DOHH2 (cell line): ENCODE results near the gene CHPF2.

ENCODE experiments used
- H3F3A ChIP-seq: fragments of 200-600 bp; sonication (generic), shearing (Covaris generic); 2 replicates; pipeline ENCODE4 v1.6.0; 2016; ENCODE audit warnings: antibody characterized with exemption, mild to moderate bottlenecking; ENCODE audit not compliant: control insufficient read depth, insufficient read depth
- H3K27ac ChIP-seq: fragments of 200-600 bp; sonication (generic); 2 replicates; pipeline ENCODE4 v1.5.1; 2014; ENCODE audit warnings: low read depth, mild to moderate bottlenecking, low read length, moderate library complexity
- H3K27me3 ChIP-seq: fragments of 200-600 bp; sonication (generic); 2 replicates; pipeline ENCODE4 v1.6.1; 2014; ENCODE audit warnings: mild to moderate bottlenecking, low read length, mixed read lengths; ENCODE audit not compliant: control insufficient read depth
- H3K36me3 ChIP-seq: fragments of 200-600 bp; sonication (generic); 2 replicates; pipeline ENCODE4 v1.6.1; 2014; ENCODE audit warnings: mild to moderate bottlenecking, low read length, moderate library complexity, mixed read lengths; ENCODE audit not compliant: control insufficient read depth
- H3K4me1 ChIP-seq: fragments of 200-600 bp; sonication (generic); 2 replicates; pipeline ENCODE4 v1.6.1; 2014; ENCODE audit warnings: mild to moderate bottlenecking, low read length, mixed read lengths; ENCODE audit not compliant: control insufficient read depth
- H3K4me2 ChIP-seq: fragments of 200-600 bp; sonication (generic); 2 replicates; pipeline ENCODE4 v1.6.0; 2014; ENCODE audit warnings: mild to moderate bottlenecking, low read length, moderate library complexity
- H3K4me3 ChIP-seq: fragments of 200-600 bp; sonication (generic); 2 replicates; pipeline ENCODE4 v1.5.1; 2014; ENCODE audit warnings: mild to moderate bottlenecking, low read length, mixed read lengths
- H3K79me2 ChIP-seq: fragments of 200-600 bp; sonication (generic); 2 replicates; pipeline ENCODE4 v1.6.1; 2014; ENCODE audit warnings: mild to moderate bottlenecking, low read length, mixed read lengths; ENCODE audit not compliant: control insufficient read depth
- H3K9me2 ChIP-seq: fragments of 200-600 bp; sonication (generic); replicated peaks from 2 replicates; pipeline ENCODE4 v1.6.1; 2014; ENCODE audit warnings: mild to moderate bottlenecking, low read length, mixed read lengths; ENCODE audit not compliant: control insufficient read depth
- H3K9me3 ChIP-seq: fragments of 200-600 bp; sonication (generic); 2 replicates; pipeline ENCODE4 v1.6.1; 2014; ENCODE audit warnings: antibody characterized with exemption, low read length, mixed read lengths; ENCODE audit not compliant: control insufficient read depth, insufficient read depth
- H4K20me1 ChIP-seq: fragments of 200-600 bp; sonication (generic); 2 replicates; pipeline ENCODE4 v1.6.0; 2014; ENCODE audit warnings: low read depth, mild to moderate bottlenecking, antibody characterized with exemption, low read length, moderate library complexity; ENCODE audit not compliant: control insufficient read depth, insufficient read depth
- EZH2phosphoT487 ChIP-seq: fragments of 200-600 bp; sonication (generic); IDR thresholded peaks from 2 replicates; pipeline ENCODE4 v1.6.1; 2017; ENCODE audit warnings: borderline replicate concordance, mild to moderate bottlenecking, antibody characterized with exemption, low read length, moderate library complexity, mixed read lengths
- TF ChIP-seq, protein P1 (sequence below): fragments of 200-600 bp; sonication (generic); IDR thresholded peaks from one replicate; pipeline ENCODE4 v1.5.1; 2014; ENCODE audit warnings: antibody characterized with exemption, mild to moderate bottlenecking, low read depth, low read length; ENCODE audit not compliant: poor library complexity, severe bottlenecking

CHPF2 gene

DNA sequence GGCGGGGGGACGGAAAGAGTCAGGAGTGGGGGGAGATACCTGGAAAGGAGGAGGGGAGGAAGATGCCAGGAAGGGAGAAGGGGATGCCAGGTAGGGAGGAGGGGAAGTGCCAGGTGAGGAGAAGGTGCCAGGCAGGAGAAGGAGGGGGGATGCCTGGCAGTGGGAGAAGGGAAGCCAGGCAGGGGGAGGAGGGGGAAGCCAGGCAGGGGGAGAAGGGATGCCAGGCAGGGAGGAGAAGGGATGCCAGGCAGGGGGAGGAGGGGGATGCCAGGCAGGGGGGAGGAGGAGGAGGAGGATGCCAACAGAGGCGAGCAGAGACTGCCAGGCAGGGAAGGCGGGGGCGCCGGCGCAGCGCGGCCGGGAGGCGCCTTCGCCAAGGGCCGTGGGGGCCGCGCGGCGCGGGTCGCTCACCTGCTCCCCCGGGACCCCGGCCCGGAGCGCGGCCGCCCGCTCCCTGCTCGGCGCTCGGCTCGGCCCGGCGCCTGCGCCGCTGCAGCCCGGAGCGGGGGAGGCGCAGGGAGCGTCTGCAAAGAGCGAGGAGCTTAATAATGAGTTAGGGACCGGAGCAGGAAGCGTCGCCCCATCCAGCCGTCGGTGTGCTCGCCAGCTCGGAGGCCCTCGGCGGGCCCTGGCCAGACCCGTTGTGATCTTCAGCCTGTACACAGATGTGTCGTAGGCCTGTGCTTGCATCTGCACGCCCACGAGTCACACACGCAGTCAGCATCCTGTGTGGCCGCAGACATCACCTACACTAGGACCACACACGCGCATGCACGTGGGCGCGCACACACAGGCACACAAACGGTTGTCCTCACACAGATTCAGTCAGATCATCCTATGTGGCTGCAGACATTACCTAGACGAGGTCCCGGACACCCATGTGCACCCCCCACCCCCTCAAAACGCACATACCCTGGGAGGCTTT, 44.6 kb downstream of the CHPF2 start:
- Histone ChIP-seq H3F3A (no peaks in the 10 kb centered on the region), H3K4me1 (peaks cover 3% of the 10 kb centered on the region; the same call in 1 of the 2 replicates), H4K20me1 (no peaks in the 10 kb centered on the region), H3K4me3 (peak overlapping the region; percentile 41), H3K36me3 (no peaks in the 10 kb centered on the region), H3K4me2 (peak overlapping the region; percentile 49), H3K79me2 (no peaks in the 10 kb centered on the region), H3K9me2 (no peaks in the 10 kb centered on the region), H3K27ac (no peak overlapping the region), H3K9me3 (no peaks in the 10 kb centered on the region), H3K27me3 (peaks cover 35% of the 10 kb centered on the region)
- no peak for TF ChIP-seq EZH2phosphoT487
- TF ChIP-seq, protein P1, sequence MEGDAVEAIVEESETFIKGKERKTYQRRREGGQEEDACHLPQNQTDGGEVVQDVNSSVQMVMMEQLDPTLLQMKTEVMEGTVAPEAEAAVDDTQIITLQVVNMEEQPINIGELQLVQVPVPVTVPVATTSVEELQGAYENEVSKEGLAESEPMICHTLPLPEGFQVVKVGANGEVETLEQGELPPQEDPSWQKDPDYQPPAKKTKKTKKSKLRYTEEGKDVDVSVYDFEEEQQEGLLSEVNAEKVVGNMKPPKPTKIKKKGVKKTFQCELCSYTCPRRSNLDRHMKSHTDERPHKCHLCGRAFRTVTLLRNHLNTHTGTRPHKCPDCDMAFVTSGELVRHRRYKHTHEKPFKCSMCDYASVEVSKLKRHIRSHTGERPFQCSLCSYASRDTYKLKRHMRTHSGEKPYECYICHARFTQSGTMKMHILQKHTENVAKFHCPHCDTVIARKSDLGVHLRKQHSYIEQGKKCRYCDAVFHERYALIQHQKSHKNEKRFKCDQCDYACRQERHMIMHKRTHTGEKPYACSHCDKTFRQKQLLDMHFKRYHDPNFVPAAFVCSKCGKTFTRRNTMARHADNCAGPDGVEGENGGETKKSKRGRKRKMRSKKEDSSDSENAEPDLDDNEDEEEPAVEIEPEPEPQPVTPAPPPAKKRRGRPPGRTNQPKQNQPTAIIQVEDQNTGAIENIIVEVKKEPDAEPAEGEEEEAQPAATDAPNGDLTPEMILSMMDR = no peak

DNA sequence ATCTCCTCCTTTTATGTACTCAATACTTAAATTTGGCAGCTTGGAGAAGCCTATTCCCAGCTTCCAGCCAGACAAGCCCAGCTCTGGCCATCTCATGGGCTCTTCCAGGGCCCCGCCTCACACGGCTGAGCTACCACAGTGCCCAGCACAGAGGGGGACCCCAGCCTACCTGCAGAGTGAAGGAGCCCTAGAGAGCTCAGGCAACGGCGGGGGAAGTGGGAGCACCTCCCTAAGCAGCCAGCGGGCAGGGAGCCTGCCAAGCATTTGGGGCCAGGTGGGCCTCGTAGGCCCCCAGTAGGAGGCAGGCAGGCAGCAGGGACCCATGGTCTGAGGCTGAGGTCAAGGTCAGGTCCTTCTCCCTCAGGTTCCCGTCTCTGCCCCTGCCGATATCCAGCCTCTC, 45.3 kb downstream of the CHPF2 start:
- Histone ChIP-seq H3F3A (no peaks in the 10 kb centered on the region), H3K4me3 (no peak overlapping the region), H3K27me3 (peaks cover 35% of the 10 kb centered on the region), H3K9me3 (no peaks in the 10 kb centered on the region), H3K27ac (no peak overlapping the region), H3K4me2 (no peak overlapping the region; the same call in 1 of the 2 replicates), H3K4me1 (peaks cover 3% of the 10 kb centered on the region; the same call in 1 of the 2 replicates), H3K9me2 (no peaks in the 10 kb centered on the region), H4K20me1 (no peaks in the 10 kb centered on the region), H3K36me3 (no peaks in the 10 kb centered on the region), H3K79me2 (no peaks in the 10 kb centered on the region)
- TF ChIP-seq EZH2phosphoT487 = no peak
- TF ChIP-seq, protein P1 = no peak

DNA sequence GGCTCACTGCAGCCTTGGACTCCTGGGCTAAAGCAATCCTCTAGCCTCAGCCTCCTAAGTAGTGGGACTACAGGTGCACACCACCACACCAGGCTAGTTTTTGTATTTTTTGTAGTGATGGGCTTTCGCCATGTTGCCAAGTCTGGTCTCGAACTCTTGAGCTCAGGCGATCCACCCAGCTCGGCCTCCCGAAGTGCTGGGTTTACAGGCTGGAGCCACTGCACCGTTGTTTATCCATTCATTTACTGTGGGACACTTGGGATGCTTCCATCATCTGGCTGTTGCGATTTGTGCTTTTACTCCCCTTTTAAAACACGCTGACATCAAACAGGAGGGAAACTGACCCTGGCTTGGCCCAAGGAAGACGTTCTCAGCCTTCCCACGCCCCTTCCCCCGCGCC, 46.7 kb downstream of the CHPF2 start:
- Histone ChIP-seq H3K27ac (no peak overlapping the region), H3K79me2 (no peaks in the 10 kb centered on the region), H3K4me1 (peaks cover 3% of the 10 kb centered on the region; the same call in 1 of the 2 replicates), H4K20me1 (no peaks in the 10 kb centered on the region), H3K4me2 (no peak overlapping the region), H3K27me3 (peaks cover 37% of the 10 kb centered on the region), H3K4me3 (no peak overlapping the region), H3F3A (no peaks in the 10 kb centered on the region), H3K9me3 (no peaks in the 10 kb centered on the region), H3K36me3 (no peaks in the 10 kb centered on the region), H3K9me2 (no peaks in the 10 kb centered on the region)
- TF ChIP-seq EZH2phosphoT487 = no peak
- TF ChIP-seq, protein P1 = no peak
